ENCODE results near the gene WNT2.

The WNT2 gene

DNA sequence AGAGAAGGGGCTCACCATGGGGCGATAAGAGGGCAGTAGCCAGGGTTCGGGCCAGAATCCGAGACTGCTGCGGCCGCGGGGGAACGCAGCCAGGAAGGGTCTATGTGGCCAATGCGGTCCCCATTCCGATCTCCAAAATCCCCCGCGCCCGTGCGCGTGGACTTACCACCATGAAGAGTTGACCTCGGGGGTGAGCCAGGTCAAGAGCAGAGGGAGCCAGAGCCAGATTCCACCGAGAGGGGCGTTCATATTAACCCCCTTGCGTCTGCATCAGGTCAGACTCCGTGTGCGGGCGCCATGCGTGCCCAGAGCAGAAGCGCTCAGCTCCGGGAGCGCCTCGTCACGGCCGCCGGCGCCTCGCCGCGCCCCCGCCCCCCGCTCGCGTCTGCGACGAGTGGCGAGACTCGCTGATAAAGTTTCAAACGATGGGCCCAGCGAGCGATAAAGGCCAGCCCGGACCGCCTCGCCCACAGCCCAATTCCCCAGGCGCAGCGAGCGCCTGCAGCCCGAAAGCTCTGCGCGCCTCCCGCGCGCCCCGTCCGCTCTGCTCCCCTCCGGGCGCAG is at the start of gene WNT2:
TSS of gene WNT2 (minus strand) at position 318 of the 564 bp plus-strand sequence. CDS start at position 249, 69 bp downstream.
- no peak for DNase-seq

DNA sequence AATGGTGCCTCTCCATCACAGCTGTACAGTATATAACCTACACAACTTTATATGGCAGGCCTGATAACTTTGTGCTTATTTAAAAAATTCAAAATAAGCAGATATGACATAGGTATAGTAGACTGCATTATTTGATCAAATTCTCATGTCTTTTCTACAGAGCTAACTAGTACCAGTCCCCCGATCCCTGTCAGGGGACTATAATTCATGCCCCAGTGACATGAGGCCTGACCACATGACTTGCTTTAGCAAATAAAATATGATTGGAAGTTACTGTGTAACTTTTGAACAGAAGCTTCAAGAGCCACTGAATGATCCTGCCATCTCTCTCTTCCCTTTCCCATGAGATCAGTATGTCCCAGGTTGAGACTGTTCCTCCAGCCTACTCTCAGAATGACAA is 49.2 kb upstream of the WNT2 start:
- DNase-seq = no peak

GRCh38 chr7:117364339-117365080 is 41.7 kb upstream of the WNT2 start:
- DNase-seq = no peak

DNA sequence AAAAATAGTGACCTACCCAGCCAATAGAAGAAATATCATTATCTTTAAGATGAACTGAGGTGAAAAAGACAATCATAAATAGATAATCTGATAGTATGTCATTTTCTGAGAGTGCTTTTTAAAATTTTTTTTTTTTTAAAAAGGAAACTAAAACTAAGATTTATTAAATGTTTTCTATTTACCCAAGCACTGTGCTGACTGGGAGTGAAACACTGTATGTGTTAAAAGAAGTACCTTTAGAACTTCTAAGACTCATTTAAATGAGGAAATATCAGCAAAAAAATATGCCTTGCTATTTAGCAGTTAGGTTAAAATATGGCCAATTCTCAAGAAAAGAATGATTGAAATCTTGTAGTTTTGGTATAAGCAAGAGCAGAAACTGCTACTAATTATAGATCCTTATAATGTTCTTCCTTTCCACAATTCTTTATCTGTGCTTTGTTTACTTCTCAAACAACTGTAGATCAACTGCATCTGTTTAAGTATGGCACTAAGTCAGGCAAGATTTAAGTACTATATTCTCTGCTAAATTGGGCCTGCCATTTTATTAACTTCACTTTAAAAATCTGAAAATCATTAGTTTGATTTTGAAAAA is 39.5 kb upstream of the WNT2 start:
- DNase-seq = no peak

DNA sequence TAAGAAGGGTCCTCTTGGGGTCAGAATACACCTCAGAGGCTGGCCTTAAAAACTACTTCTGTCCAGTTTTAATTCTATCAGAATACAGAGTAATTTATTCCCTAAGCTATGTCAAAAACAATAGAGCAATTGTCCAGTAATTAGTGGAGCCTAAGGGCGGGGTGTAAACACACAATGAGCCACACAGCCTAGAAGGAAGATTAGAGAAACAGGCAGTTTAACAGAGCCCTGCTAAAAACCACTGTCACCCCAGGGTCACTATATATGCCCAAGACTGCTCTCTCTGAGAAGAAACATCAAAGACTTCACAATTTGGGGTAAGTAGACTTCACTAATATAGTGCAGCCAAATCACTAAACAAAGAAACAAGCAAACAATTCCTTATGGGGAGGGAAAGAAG is 27.2 kb upstream of the WNT2 start:
- DNase-seq = no peak

DNA sequence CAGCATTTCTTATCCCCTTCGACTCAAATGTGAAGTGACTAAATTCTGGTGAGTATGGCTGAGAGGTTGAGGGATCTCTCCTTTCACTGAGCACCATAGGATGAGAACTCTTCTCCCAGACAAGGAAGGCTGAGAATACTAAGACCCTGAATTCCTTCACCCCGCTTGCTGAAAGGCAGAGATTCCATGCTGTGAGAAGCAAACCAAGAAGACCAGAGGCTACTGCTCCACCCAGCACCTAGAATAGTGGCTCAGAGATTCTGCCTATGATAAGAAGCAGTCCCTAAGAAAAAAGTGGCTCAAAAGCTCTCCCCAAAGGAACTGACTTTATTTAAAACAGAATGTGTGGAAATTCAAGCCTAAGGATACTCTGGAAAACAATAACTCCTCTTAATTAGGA is 26.7 kb upstream of the WNT2 start:
- no peak for DNase-seq

- no peak for DNase-seq
These were observed 25.3 kb upstream of the WNT2 start for GRCh38 chr7:117347962-117348672.

GRCh38 chr7:117347480-117347879 is 24.6 kb upstream of the WNT2 start:
- DNase-seq = no peak

DNA sequence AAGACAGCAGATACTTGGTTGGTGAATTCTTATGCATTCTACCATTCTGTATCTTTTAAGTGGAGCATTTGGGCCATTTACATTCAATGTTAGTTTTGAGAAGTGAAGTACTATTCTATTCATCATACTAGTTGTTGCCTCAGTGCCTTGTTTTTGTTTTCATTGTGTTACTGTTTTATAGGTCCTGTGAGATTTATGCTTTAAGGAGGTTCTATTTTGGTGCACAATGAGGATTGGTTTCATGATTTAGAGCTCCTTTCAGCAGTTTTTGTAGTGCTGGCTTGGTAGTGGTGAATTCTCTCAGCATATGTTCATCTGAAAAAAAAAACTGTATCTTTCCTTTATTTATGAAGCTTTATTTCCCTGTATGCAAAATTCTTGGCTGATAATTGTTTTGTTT is 23.3 kb upstream of the WNT2 start:
- no peak for DNase-seq

- DNase-seq = no peak
These were observed 15.2 kb upstream of the WNT2 start for GRCh38 chr7:117338020-117338419.

DNA sequence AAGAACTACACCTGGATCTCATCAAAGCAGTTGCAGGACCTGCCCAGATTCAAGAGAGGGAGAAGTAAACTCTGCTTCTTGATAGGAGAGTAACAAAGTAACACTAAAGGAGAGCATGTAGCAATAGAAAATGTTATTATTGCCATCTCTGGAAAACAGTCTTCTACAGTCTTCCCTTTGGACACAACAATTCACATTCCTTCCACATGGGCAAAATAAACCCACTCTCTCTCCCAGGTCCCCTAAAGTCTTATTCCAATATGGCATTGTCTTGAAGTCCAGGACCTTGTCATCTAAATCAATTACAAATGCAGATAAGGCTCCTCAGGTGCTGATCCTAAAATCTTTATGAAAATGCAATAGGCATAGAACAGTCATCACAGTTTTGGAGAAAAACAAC is 10.3 kb upstream of the WNT2 start:
- no peak for DNase-seq

DNA sequence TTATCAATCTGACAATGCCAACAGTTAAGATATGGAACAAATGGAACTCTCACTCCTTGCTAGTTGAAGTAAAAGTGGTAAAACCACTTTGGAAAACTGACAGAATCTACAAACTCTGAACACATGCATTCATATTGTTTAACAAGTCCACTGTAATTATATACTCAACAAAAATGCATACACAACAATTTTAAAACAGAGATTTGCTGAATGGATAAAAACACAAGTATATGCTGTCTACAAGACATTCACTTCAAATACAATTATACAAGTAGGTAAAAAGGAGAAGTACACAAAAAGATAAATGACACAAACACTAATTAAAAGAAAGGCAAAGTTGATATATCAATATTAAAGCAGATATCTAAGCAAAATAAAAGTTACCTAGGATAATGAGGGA is 9.2 kb upstream of the WNT2 start:
- no peak for DNase-seq

GRCh38 chr7:117325836-117326235 is 3.0 kb upstream of the WNT2 start:
- DNase-seq = no peak

- no peak for DNase-seq
These were observed 2.1 kb upstream of the WNT2 start for GRCh38 chr7:117324960-117325359.

GRCh38 chr7:117323851-117324711 is 1.2 kb upstream of the WNT2 start:
- DNase-seq = no peak

GRCh38 chr7:117323305-117323850 is 520 bp upstream of the WNT2 start:
- DNase-seq = no peak

DNA sequence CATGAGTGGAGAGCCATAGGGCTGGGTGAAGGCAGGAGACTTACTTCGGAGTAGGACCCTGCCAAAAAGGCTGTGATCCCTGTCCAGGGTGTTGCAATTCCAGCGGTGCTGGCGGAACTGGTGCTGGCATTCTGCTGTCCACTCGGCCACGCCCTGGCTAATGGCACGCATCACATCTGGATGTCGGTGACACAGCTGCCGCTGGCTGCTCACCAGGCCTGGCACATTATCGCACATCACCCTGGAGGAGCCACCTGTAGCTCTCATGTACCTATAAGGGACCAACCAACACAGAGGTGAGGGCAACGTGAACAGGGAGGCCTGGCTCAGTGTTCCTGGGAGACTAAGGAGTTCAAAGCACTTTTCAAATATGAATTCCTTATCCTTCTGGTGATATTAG is 2.3 kb downstream of the WNT2 start:
- no peak for DNase-seq

- DNase-seq = no peak
These were observed 3.7 kb downstream of the WNT2 start for GRCh38 chr7:117319181-117319580.

- no peak for DNase-seq
These were observed 9.3 kb downstream of the WNT2 start for GRCh38 chr7:117313582-117313981.

GRCh38 chr7:117312593-117313580 is 10.0 kb downstream of the WNT2 start:
- no peak for DNase-seq

DNA sequence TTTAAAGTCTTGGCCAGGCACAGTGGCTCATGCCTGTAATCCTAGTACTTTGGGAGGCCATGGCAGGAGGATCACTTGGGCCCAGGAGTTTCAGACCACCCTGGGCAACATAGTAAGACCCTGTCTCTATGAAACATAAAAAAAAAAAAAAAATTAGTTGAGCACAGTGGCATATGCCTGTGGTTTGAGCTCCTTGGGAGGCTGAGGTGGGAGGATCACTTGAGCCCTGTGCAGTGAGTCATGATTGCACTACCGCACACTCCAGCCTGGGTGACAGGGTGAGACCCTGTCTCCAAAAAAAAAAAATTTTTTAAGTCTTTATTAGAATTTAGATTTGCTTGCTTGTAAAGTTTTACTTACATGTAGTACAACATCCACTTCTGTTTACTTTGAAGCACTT is 14.0 kb downstream of the WNT2 start:
- DNase-seq = no peak

Measured in activated T-cell treated with anti-CD3 and anti-CD28 coated beads, Interleukin-2, amount 50 U/mL, for 1 hour (primary cell).